ENCODE measurements around the gene RTKN2.

The RTKN2 gene

DNA sequence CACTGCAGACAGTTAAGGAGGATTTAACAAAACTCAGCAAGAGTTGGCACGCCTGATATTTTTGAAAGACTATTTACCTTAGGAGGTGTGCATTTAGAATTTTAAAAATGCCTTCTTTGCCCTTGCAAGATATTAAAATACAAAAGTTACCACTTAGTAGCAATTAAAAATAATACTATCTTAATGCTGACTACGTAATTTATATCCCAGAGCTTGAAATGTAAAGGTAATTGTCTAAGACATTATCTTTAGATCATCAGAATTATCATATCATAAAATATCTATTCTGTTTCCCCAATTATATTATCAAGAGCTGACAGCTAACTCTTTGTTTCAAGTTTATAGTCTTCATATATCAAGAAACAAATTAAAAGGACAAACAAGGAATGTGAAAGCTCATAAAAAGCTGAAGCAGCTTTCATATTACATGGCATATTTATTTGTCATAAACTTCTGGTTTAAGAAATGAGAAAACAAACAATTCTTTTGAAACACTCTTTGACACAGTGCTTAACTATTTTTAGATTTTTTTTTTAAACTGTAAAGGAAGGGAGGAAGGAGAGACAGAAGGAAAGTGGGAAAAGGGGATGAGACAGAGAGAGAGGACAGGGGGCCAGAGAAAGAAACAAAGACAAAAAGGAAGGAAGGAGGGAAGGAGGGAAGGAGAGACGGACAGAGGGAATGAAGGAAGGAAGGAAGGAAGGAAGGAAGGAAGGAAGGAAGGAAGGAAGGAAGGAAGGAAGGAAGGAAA is 73.5 kb downstream of the RTKN2 start:
- H3K4me3 ChIP-seq (replicated peaks; ENCODE audit: low read depth, low read length): no peak overlapping the region

GRCh38 chr10:62193479-62193878 is 75.2 kb downstream of the RTKN2 start:
- TF ChIP-seq CTCF (IDR thresholded peaks at IDR 0.05; ENCODE audit: insufficient read depth, low read length, poor library complexity, severe bottlenecking): no peak
- no peak overlapping the region for H3K4me3 ChIP-seq (replicated peaks; ENCODE audit: low read depth, low read length)
- H3K27me3 ChIP-seq (replicated peaks; ENCODE audit: control insufficient read depth, insufficient read depth, low read length): no peaks in the 10 kb centered on the region
- no peaks in the 10 kb centered on the region for H3K36me3 ChIP-seq (ENCODE audit: control insufficient read depth, insufficient read depth, low read length)
- DNase-seq (ENCODE audit: extremely low read depth, insufficient read length): no peak

More for the DNA sequence above, 73.5 kb downstream of the RTKN2 start:
- DNase-seq (ENCODE audit: extremely low read depth, insufficient read length): no peak
- TF ChIP-seq CTCF (IDR thresholded peaks at IDR 0.05; ENCODE audit: insufficient read depth, low read length, poor library complexity, severe bottlenecking): no peak
- Histone ChIP-seq H3K36me3 (ENCODE audit: control insufficient read depth, insufficient read depth, low read length) (no peaks in the 10 kb centered on the region), H3K27me3 (replicated peaks; ENCODE audit: control insufficient read depth, insufficient read depth, low read length) (no peaks in the 10 kb centered on the region)

DNA sequence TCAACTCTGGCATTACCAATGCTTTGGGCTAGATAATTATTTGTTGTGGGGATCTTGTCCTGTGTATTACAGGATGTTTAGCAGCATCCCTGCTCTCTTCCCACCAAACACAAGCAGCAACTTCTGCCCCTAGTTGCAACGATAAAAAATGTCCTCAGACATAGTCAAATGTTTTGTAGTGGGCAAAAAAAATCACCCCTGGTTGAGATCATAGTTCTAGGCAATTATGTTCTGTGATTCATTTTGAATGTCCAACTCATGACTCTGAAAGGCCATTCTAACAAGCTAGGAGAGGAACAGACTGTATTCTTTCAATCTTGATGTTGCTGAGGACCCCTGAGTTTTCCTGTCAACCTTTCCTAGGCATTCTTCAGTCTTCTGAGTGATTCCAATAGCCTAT is 79.5 kb downstream of the RTKN2 start:
- Histone ChIP-seq H3K27me3 (replicated peaks; ENCODE audit: control insufficient read depth, insufficient read depth, low read length) (no peaks in the 10 kb centered on the region), H3K4me3 (replicated peaks; ENCODE audit: low read depth, low read length) (no peak overlapping the region), H3K36me3 (ENCODE audit: control insufficient read depth, insufficient read depth, low read length) (no peaks in the 10 kb centered on the region)
- no peak for TF ChIP-seq CTCF (IDR thresholded peaks at IDR 0.05; ENCODE audit: insufficient read depth, low read length, poor library complexity, severe bottlenecking)
- DNase-seq (ENCODE audit: extremely low read depth, insufficient read length): no peak

DNA sequence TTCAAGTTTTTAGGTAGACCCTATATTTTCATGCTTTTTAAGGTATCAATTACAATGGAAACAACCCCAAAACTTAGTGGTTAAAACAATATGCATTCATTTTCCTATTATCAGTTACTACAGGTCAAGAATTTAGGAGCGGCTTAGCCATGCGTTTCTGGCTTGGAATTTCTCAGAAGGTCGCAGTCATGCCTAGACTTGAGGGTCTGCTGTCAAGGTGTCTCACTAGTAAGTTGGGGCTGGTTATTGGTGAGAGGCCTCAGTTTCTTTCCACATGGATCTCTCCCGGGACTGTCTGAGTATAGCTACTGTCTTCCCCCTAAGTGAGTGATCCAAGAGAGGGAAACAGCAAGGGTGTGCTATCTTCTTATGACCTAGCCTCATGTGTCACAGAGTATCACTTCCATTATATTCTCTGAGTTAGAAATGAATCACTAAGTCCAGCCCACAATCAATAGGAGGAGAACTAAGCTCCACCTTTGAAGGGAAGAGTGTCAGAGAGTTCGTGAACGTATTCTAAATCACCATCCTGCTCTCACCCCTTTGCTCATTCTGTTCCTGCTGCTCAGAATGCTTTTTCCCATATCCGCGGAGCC is 80.5 kb downstream of the RTKN2 start:
- DNase-seq (ENCODE audit: extremely low read depth, insufficient read length): no peak
- H3K27me3 ChIP-seq (replicated peaks; ENCODE audit: control insufficient read depth, insufficient read depth, low read length): no peaks in the 10 kb centered on the region
- no peak for TF ChIP-seq CTCF (IDR thresholded peaks at IDR 0.05; ENCODE audit: insufficient read depth, low read length, poor library complexity, severe bottlenecking)
- H3K4me3 ChIP-seq (replicated peaks; ENCODE audit: low read depth, low read length): no peak overlapping the region
- H3K36me3 ChIP-seq (ENCODE audit: control insufficient read depth, insufficient read depth, low read length): no peaks in the 10 kb centered on the region

- DNase-seq (ENCODE audit: extremely low read depth, insufficient read length): no peak
- Histone ChIP-seq H3K27me3 (replicated peaks; ENCODE audit: control insufficient read depth, insufficient read depth, low read length) (no peaks in the 10 kb centered on the region), H3K36me3 (ENCODE audit: control insufficient read depth, insufficient read depth, low read length) (no peaks in the 10 kb centered on the region), H3K4me3 (replicated peaks; ENCODE audit: low read depth, low read length) (no peak overlapping the region)
- TF ChIP-seq CTCF (IDR thresholded peaks at IDR 0.05; ENCODE audit: insufficient read depth, low read length, poor library complexity, severe bottlenecking): no peak
These were observed 81.5 kb downstream of the RTKN2 start for GRCh38 chr10:62186999-62187675.

Measured in GM06990 (cell line).